ENCODE results near the gene RHOF.

RHOF gene

DNA sequence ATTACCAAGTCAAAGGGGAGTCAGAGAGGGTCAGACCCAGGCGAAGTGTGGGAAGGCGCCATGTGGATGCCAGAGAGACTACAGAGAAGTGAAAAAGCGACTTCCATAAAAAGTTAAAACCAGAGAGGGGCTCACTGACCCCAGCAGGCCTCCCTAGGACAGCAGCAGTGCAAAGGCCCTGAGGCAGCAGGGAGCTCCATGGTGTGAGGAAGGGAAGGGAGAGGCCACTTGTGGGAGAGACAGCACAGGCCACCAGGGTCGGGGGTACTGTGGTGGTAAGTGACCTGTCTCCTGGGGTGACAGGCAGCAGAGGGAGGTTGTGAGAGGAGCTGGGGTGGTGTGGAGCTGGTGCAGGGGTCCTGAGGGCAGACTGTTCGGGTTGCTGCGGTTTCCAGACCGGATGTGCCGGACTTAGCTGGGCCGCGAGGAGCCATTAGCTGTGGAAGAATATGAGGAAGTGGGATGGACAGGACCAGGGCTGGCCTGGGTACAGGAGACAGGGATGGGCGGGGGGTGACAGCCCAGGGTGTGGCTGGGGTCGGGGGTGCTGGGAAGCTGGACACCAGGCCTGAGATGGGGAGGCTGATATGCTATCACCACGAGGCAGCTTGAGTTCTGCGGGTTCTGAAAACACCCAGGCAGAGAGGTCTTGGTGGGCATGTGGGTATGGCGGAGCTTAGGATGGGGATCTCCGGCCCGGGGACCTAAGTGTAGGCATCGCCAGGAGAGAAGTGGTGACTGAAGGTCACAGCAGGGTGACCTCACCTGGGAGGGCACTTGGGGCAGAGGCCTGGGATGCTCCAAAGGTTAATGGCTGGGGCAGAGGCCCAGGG is 33.0 kb upstream of the RHOF start:
- no peak for TF ChIP-seq ZNF274 (IDR thresholded peaks at IDR 0.05; ENCODE audit: low read depth, low read length)
- no peak overlapping the region for H3K4me3 ChIP-seq (ENCODE audit: low read length)

DNA sequence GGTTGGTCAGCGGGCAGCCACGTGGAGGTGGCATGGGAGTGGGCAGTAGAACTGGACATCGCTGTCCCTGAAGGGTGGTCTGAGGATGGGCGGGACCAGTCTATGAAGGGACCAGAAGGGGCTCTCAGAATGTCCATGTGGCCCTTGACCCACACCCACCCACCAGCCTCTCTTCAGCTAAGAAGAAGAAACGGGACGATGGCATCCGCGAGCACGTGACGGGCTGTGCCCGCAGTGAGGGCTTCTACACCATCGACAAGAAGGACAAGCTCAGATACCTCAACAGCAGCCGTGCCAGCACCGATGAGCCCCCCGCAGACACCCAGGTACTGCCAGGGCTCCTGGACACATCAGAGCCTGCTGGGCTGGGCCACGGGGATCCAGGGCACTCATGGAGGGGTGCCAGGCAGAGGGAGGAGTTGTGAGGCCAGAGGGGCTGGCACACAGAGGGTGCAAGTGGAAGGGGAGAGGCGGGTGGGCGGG is 31.6 kb upstream of the RHOF start:
- no peak overlapping the region for H3K4me3 ChIP-seq (ENCODE audit: low read length)
- no peak for TF ChIP-seq ZNF274 (IDR thresholded peaks at IDR 0.05; ENCODE audit: low read depth, low read length)

DNA sequence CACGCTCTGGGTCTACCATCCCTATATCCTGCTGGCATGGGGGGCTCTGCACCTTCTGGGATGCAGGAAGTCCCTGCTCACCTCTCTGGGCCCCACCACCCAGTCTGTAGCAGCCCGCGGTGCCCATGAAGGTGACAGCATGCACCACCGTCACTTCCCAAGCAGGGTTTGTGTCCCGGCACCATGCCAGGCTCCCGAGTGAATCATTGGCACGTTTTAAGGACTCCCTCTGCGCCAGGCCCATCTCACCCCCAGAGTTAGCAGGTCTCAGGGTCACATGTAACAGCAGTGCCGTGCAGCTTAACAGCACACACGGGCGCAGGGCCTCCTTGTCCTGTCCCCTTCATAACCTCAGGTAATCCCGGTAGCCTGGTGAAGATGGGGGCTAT is 30.2 kb upstream of the RHOF start:
- no peak for TF ChIP-seq ZNF274 (IDR thresholded peaks at IDR 0.05; ENCODE audit: low read depth, low read length)
- H3K4me3 ChIP-seq (ENCODE audit: low read length) = no peak overlapping the region

DNA sequence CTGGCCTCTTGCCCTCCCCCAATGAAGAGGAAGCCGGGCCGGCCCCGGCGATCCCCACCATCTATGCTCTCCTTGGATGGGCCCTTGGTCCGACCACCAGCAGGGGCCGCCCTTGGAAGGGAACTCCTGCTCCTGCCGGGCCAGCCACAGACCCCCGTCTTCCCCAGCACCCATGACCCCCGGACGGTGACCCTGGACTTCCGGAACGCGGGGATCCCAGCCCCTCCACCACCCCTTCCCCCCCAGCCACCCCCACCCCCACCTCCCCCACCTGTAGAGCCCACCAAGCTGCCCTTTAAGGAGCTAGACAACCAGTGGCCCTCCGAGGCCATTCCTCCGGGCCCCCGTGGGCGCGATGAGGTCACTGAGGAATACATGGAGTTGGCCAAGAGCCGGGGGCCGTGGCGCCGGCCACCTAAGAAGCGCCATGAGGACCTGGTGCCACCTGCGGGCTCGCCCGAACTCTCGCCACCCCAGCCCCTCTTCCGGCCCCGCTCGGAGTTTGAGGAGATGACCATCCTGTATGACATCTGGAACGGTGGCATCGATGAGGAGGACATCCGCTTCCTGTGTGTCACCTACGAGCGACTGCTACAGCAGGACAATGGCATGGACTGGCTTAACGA is 29.7 kb upstream of the RHOF start:
- no peak for TF ChIP-seq ZNF274 (IDR thresholded peaks at IDR 0.05; ENCODE audit: low read depth, low read length)
- no peak overlapping the region for H3K4me3 ChIP-seq (ENCODE audit: low read length)

DNA sequence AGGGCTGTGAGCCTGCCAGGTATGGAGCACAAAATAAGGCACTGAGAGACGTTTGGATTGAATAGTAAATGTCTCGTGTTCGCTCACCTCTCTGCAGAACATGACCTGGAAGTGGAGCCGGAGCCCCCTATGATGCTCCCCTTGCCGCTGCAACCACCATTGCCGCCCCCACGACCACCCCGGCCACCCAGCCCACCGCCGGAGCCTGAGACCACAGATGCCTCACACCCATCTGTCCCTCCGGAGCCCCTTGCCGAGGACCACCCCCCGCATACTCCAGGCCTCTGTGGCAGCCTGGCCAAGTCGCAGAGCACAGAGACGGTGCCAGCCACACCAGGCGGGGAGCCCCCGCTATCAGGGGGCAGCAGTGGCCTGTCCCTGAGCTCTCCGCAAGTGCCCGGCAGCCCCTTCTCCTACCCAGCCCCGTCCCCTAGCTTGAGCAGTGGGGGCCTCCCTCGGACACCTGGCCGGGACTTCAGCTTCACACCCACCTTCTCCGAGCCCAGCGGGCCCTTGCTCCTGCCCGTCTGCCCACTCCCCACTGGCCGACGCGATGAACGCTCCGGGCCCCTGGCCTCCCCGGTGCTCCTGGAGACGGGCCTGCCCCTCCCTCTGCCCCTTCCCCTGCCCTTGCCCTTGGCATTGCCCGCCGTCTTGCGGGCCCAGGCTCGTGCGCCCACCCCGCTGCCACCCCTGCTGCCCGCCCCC is 29.1 kb upstream of the RHOF start:
- no peak for TF ChIP-seq ZNF274 (IDR thresholded peaks at IDR 0.05; ENCODE audit: low read depth, low read length)

DNA sequence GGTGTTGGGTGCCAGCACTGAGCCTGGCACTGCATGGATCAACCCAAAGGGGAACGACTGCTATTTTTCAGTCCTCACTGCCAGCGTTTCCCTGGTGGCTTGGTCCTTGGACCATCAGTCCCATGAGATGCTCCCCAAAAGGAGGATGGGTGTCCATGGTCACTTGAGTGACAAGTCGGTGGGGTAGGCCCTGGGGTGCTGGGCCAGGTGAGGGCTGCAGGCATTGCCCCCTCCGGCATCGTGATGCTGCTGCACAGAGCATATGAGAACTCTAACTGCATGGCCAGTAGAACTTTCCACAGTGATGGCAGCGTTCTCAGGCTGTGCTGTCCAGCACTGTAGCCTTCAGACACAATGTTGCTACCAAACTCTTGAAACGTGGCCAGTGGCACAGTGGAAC is 26.6 kb upstream of the RHOF start:
- H3K4me3 ChIP-seq (ENCODE audit: low read length) = no peak overlapping the region
- TF ChIP-seq ZNF274 (IDR thresholded peaks at IDR 0.05; ENCODE audit: low read depth, low read length) = no peak

More for the DNA sequence above, 29.1 kb upstream of the RHOF start:
- no peak overlapping the region for H3K4me3 ChIP-seq (ENCODE audit: low read length)

DNA sequence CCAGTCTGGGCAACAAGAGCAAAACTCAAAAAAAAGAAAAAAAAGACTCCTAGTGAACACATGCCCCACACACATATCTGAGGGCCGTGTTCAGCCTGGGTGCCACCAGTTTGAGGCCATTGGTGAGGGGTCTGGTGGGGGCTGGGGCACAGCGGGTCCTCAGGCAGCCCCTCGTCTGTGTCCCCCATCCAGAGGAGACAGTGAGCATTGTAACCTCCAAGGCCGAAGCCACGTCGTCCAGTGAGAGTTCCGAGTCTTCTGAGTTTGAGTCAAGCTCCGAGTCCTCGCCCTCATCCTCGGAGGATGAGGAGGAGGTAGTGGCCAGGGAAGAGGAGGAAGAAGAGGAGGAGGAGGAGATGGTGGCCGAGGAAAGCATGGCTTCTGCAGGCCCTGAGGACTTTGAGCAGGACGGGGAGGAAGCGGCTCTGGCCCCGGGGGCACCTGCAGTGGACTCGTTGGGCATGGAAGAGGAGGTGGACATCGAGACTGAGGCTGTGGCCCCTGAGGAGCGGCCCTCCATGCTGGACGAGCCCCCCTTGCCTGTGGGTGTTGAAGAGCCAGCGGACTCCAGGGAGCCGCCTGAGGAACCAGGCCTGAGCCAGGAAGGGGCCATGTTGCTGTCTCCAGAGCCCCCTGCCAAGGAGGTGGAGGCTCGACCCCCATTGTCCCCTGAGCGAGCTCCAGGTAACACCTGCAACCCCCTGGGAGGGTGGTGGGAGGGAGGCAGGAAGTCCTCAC is 25.9 kb upstream of the RHOF start:
- no peak for TF ChIP-seq ZNF274 (IDR thresholded peaks at IDR 0.05; ENCODE audit: low read depth, low read length)
- H3K4me3 ChIP-seq (ENCODE audit: low read length) = no peak overlapping the region

DNA sequence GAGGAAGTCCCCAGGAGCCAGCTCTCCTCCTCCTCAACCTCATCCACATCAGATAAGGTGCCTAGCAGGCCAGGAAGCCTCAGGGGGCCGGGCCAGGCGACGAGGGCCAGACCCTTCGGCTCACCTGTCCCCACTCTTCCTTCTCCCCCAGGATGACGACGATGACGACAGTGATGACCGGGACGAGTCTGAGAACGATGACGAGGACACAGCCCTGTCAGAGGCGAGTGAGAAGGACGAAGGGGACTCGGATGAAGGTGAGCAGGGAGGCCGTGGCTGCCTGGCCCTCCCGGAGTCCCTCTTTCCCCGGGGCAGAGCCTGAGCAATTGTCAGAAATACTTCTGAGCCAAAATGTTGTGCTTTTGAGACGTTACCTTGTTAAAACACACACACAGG is 24.2 kb upstream of the RHOF start:
- H3K4me3 ChIP-seq (ENCODE audit: low read length) = no peak overlapping the region
- TF ChIP-seq ZNF274 (IDR thresholded peaks at IDR 0.05; ENCODE audit: low read depth, low read length) = no peak

DNA sequence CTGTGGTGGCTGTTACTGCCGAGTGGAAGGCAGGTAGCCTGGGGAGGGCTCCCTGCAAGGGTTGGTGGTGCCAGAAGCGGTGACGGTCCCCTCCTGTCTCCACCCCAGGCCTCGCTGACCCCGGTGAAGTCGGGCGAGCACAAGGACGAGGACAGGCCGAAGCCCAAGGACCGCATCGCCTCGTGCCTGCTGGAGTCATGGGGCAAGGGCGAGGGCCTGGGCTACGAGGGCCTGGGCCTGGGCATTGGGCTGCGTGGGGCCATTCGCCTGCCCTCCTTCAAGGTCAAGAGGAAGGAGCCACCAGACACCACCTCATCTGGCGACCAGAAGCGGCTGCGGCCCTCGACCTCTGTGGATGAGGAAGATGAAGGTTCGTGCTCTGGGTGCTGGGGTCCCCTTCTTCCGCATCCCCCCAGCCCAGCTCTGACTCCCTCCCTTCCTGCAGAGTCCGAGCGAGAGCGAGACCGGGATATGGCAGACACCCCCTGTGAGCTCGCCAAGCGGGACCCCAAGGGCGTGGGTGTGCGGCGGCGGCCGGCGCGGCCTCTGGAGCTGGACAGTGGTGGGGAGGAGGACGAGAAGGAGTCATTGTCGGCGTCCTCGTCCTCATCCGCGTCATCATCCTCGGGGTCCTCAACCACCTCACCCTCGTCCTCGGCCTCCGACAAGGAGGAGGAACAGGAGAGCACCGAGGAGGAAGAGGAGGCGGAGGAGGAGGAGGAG is 23.6 kb upstream of the RHOF start:
- no peak for TF ChIP-seq ZNF274 (IDR thresholded peaks at IDR 0.05; ENCODE audit: low read depth, low read length)
- H3K4me3 ChIP-seq (ENCODE audit: low read length) = no peak overlapping the region

DNA sequence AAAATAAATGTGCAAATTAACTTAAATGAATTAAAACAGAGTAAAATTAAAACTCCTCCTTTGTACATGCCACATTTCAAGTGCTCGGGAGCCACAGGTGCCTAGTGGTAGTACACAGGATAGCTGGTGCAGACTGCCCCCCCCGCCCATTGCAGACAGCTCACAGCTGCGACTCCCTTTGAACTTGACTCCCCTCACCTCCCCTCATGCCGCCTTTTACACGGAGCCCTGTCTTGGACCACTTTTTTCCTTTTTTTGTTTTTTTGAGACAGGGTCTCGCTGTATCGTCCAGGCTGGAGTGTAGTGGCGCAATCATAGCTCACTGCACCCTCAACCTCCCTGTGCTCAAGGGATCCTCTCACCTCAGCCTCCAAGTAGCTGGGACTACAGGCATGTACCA is 21.8 kb upstream of the RHOF start:
- H3K4me3 ChIP-seq (ENCODE audit: low read length) = no peak overlapping the region

DNA sequence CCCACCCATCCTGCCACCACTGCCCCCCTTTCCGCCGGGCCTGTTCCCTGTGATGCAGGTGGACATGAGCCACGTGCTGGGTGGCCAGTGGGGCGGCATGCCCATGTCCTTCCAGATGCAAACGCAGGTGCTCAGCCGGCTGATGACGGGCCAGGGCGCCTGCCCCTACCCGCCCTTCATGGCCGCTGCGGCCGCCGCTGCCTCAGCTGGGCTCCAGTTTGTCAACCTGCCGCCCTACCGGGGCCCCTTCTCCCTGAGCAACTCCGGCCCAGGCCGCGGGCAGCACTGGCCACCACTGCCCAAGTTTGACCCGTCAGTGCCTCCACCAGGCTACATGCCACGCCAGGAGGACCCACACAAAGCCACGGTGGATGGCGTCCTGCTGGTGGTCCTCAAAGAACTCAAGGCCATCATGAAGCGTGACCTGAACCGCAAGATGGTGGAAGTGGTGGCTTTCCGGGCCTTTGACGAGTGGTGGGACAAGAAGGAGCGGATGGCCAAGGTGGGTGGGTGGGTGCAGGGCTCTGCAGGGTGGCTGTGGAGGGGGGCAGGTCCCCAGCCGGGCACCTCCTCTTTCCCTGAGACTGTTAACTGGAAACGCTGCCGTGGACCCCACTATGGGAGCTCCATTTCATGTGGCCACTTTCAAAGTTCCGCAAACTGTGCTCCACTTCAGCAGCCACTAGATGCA is 21.1 kb upstream of the RHOF start:
- H3K4me3 ChIP-seq (ENCODE audit: low read length) = no peak overlapping the region
- no peak for TF ChIP-seq ZNF274 (IDR thresholded peaks at IDR 0.05; ENCODE audit: low read depth, low read length)

More for the DNA sequence above, 21.8 kb upstream of the RHOF start:
- TF ChIP-seq ZNF274 (IDR thresholded peaks at IDR 0.05; ENCODE audit: low read depth, low read length) = no peak

DNA sequence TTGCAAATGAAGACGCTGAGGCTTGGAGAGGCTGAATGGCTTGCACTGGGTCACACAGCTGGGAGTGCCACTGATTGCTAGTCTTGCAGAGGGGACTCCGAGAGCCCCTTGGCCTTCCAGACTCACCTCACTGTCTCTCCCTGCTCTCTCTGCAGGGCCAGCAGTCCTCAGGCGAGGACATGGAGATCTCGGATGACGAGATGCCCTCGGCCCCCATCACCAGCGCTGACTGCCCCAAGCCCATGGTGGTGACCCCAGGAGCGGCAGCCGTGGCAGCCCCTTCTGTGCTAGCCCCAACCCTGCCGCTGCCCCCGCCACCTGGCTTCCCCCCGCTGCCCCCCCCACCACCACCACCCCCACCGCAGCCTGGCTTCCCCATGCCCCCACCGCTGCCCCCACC is 20.5 kb upstream of the RHOF start:
- TF ChIP-seq ZNF274 (IDR thresholded peaks at IDR 0.05; ENCODE audit: low read depth, low read length) = no peak
- H3K4me3 ChIP-seq (ENCODE audit: low read length) = no peak overlapping the region

Measured in GM08714 (cell line).